ENCODE results near the gene TRIM44.

DNA sequence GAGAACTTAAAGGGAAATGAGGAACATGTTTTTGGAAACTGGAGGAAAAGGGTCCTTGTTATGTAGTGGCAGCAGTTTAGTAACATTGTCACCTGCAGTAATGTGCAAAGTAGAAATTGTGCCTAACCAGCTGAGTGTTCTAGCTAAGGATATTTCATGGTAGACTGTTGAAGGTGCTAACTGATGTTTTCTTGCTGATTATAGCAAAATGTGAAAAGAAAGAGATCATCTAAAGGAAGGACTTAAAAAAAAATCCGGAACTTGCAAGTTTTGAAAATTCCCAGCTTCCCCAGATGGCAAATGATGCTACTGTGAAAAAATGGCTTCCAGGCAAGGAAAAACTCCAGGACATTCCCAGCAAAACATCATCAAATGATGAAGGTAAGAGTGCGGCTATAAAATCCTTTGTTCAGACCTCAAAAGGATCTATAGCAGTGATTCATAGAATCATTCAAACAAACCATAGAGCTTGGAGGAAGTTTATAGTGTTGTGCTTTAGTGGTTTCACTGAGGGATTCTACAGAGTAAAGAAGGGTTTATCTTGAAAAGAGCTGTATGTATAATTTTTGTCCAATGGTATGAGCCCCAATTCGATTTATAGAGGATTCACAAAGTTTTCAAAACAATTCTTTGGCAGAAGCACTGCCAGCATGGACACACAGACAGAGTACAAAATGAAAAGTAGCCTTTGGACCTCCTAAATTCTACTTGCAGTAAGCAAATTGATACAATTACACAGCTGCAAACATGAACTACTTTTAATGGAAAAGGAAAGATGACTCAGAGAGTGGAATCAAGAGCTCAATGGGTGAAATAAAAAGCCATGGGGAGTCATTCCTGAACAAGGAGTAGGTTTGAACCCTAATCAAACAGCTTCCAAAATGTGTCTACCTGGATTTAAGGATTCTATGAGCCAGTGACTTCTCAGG lies 4.3 kb upstream of the TRIM44 start:
- TF ChIP-seq, protein P1, sequence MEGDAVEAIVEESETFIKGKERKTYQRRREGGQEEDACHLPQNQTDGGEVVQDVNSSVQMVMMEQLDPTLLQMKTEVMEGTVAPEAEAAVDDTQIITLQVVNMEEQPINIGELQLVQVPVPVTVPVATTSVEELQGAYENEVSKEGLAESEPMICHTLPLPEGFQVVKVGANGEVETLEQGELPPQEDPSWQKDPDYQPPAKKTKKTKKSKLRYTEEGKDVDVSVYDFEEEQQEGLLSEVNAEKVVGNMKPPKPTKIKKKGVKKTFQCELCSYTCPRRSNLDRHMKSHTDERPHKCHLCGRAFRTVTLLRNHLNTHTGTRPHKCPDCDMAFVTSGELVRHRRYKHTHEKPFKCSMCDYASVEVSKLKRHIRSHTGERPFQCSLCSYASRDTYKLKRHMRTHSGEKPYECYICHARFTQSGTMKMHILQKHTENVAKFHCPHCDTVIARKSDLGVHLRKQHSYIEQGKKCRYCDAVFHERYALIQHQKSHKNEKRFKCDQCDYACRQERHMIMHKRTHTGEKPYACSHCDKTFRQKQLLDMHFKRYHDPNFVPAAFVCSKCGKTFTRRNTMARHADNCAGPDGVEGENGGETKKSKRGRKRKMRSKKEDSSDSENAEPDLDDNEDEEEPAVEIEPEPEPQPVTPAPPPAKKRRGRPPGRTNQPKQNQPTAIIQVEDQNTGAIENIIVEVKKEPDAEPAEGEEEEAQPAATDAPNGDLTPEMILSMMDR (IDR thresholded peaks at IDR 0.05) = no peak
- TF ChIP-seq ZFX (IDR thresholded peaks at IDR 0.05; ENCODE audit: borderline replicate concordance) = no peak
